Measurements from ENCODE around the gene CCDC142.
A peak's percentile ranks its signal among the peaks of the same experiment; 100 is the strongest.

Gene CCDC142

DNA sequence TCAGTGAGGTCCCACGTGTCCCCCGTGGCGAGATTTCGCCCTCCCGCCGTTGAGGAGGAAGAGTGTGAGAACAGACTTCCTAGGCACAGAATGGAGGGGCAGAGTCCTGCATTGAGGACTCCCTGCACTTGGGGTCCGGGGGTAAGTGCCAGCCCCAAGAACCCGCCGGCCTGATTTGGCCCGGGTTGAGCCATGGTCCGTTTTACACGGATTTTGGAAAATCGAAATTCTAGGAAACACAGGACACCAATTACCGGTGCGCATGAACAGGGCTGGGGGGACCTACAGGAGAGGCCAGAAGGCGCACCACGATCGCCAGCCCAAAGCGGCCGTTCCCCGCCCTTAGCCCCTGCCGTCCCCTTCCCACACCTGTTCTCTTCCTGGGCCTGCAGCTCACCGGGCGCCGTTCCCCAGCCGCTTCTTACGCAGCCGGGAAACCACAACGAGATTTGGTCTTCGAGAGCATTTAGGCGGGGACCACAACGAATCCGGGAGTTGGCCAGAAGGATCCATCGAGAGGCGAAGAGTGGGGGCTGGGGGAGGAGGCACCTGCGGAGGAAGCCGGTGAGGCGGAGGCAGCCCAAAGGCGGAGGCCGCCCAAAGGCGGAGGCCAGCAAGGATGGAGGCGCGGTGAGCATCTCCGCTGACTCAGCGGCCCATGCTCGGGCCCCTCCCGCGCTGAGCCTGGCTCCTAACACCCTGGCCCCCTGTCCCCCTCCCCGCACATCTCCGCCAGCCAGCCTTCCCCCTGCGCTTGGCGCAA is 31.0 kb upstream of the CCDC142 start:
- DNase-seq (ENCODE audit: low spot score), result no peak

DNA sequence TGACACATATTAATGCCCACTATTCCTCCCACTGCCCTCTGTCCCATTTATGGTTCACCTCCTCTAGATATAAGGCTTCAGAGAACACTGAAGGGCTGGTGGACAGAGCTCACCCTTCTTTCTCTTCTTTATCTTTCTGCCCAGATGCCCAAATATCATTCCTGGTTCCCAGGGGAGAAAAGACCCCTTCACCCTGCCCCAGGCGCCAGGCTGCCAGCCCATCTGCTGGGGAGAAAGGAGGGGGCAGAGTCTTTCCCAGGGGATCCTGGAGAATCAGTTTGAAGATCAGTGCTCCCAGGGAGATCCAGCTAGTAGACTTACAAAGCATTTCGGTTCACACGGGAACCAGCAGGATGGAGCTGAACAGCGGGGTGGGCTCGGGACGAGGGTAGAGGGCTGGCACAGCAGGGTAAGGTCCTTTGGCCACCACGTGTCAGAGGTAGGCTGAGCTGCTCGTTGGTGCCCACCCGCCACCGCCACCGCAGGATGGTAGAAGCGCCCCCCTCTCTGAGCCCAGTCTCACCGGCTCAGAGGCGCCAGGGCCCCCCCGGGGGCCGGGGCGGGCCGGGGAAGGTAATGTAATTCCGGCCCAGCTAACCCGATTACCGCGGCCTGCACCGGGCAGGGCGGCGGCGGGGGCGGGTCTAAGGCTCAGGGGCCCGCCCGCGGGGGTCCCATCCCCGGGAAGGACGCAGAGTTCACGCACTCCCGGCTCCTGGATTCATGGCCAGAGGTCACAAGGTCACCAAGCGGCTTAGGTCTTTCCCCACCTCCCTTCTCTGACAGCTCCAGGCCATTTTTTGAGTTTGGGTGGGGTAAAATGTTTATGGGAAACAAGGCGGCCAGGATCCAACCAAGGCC is 30.2 kb upstream of the CCDC142 start:
- no peak for DNase-seq (ENCODE audit: low spot score)

DNA sequence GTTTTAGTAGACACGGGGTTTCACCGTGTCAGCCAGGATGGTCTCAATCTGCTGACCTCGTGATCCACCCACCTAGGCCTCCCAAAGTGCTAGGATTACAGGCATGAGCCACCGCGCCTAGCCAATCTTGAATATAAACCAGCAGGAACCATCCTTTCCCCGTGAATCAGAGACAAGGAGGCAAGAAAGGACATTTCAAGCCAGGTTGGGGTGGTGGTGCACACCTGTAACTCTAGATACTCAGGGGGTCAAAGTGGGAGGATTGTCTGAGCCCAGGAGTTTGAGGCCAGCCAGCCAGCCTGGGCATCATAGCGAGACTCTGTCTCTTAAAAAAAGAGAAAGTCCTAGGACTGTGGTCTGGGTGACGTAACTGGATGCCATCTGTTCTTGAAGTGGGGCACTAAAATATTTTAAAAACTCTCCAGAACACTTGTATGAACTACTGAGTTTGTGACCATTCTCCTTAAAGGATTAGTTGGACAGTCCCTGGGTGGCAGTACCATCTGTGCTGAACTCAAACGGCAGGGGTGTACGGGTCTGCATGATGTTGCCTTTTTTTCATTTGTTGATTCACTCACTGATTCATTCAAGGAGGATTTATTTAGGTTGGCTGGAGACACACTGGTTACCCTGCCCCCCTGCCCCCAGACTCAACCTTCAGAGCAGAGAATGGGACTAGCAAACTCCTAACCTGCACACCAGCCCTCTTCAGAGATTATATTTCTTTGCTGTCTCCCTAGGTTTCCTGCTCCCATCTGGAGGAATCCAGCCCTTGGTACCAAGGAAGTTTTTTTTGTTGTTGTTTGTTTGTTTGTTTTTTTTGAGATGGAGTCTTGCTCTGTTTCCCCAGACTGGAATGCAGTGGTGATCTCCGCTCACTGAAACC is 28.5 kb upstream of the CCDC142 start:
- no peak for DNase-seq (ENCODE audit: low spot score)

DNA sequence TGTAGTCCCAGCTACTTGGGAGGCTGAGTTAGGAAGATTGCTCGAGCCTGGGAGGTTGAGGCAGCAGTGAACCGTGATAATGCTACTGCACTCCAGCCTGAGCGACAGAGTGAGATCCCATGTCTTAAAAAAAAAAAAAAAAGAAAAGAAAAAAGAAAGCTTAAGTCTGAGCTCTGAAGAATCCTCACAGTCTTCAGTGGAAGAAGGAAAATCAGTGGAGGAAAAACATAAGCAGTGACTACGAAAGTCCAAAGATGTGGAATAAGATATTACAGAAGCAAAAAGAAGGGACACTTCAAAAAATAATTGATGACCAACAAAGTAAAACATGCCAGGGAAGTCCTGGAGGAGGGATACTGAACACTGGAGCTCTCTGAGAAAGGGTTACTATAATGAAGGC is 27.5 kb upstream of the CCDC142 start:
- DNase-seq (ENCODE audit: low spot score), result no peak

DNA sequence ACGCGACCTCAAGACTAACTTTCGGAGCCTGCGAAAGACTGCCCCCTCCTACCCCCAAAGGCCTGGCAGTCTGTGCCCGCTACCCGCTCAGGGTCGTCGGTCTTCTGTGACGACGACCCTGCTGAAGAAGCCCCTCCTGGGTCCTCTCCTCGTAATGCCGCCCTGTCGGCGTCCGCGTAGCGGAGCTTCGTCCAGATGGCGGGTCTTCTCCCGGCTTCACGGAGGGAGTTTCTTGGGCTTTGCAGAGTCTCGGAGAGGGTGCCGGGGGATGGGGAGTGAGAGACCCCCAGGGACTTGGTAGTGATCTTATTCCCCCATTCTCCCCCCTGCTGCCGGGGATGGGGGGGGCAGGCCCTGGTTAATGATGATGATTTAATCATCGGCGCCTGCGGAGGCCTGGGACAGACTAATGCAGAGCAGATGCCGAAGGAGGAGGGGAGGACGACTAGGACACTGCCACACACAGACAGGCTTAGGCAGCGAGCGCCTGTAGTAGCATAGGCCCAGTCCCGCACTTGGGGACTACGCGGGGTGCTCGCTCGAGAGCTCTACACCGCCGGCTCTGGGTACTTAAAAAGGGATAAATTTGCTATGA is 25.2 kb upstream of the CCDC142 start:
- DNase-seq (ENCODE audit: low spot score), result no peak

DNA sequence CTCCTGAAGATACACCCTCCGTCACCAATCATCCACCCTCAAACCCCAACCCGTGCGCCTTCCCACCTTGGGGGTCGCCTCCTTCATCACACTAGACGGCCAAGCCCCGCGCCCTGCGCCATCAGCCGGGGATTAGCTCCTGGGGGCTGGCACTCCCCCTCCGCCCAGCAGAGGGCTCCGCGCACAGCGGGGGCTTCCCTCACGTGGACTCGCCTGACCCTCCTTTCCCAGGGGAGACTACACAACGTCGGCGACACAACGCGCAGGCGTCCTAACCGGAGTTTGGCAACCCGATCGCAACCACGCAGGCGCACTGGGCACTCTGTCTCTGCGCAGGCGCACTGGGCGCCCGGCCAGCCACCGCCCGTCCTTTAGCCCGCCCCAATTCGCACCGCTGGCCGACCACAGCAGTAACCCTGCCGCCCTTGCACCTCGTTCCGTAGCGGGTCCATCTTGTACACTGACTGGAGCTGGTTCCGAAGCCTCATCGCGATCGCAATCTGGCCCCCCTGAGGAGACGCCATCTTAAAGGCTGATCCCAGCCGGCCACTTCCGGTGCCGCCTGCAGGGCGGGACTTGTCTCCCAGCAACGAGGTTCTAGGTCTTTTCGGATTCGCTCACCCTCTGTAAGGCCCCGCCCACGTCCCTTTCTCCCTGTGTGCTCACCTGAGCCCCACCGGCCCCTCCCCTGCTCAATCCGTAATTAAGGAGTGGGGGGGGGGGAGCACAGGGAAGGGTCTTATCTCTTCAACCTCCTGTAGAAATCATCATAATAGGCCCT is 24.5 kb upstream of the CCDC142 start, which contains the start of gene PCGF1:
PCGF1 (minus strand) TSS at position 551 of the 781 bp plus-strand sequence; CDS start at position 524, 27 bp downstream.
- DNase-seq (ENCODE audit: low spot score), result peak; percentile 98

DNA sequence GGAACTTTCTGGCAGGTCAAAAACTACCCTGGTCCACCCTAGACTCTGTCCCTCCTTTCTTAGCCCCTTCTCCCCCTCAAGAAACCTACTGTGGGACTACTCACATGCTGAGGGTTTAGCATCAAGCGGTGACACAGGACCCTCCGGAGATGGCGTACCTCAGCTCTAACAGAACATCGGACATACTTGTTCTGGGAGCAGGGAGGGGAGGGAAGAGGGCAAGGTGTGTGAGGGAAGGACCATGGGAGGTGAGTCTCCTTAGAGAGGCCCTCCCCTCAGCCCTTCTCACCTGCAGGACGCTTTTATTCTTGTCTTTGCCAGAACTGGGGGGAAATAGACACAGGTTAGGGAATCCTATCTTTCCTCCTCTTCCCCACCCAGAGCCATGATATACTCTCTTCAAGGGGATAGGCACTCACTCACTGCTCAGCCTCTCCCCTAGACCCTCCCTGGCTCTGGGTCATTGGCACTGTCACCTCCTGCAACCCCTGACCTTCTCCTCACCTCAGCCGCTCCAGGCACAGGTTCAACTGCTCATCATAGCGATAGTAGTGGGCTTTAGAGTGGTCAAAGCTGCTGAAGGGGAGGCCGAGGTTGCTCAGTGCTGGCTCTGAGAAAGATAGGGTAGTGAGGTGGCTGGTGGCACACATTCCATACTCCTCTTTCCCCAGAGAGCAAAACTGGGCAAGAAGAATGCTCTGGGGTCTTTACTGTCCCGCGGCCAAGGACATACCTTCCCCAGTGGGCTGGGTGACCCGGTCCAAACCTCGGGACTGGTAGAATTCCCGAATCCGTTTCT is 22.8 kb upstream of the CCDC142 start:
- no peak for DNase-seq (ENCODE audit: low spot score)

DNA sequence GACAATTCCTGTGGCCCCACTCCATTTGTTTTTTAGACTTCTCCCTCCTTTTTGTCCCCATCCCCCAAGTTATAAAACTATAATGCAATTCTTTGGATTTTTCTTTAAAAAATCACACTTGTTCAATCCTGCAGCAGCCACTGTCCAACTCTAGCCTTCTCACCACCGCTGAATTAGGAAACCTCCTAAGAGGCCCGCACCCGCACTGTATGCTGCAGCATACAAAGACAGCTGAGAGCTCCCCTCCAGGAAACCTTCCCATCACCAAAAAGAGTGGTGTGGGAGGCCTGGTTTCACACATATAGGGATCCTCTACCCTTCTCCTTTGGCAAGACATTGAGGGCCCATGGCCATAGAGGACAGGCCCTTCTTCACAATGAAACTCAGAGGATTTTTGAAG is 21.8 kb upstream of the CCDC142 start:
- DNase-seq (ENCODE audit: low spot score), result no peak

DNA sequence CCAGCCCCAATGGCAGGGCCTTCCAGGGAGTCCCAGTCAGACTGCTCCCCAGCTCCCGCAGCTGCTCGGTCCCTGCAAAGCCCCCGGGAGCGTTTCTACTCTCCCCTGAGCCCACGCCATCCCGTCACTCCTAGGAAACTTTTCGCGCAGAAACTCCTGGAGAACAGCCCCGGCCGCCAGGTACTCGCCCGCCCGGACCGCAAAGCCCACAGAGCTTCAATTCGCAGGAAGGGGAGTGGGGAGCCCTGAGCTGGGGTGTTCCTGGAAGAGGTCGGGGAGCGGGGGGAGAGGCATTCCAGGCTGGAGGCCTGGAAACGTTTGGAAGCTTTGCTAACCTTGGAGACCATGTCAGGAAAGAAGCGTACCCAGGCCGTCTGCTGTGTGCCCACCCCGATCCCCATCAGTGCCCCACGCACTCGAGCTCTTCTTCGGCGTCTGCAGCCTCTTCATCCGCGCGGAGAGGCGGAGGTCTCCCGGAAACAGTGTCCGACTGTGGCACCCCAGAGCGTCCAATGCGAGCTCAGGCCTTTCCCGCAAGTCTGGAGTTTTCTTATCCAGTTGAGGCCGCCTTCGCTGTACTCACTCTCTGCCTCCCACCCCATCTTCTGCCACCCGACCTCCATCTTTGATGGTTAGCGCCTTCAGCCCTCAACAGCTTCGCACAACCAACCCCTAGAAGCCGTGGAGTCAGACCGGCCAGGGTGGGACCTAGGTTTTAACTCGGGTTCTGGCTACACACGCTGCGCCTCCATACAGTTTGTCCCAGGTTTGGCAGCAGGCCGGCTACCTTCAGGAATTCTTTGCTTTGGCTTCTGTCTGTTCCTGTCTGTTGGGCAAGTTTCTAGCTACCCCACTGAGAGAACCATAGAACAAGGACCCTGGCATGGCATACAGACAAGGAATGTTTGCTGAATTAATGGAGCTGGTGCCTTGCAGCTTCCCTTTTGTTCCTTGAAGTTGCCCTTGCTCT is 21.0 kb upstream of the CCDC142 start:
- DNase-seq (ENCODE audit: low spot score), result no peak

DNA sequence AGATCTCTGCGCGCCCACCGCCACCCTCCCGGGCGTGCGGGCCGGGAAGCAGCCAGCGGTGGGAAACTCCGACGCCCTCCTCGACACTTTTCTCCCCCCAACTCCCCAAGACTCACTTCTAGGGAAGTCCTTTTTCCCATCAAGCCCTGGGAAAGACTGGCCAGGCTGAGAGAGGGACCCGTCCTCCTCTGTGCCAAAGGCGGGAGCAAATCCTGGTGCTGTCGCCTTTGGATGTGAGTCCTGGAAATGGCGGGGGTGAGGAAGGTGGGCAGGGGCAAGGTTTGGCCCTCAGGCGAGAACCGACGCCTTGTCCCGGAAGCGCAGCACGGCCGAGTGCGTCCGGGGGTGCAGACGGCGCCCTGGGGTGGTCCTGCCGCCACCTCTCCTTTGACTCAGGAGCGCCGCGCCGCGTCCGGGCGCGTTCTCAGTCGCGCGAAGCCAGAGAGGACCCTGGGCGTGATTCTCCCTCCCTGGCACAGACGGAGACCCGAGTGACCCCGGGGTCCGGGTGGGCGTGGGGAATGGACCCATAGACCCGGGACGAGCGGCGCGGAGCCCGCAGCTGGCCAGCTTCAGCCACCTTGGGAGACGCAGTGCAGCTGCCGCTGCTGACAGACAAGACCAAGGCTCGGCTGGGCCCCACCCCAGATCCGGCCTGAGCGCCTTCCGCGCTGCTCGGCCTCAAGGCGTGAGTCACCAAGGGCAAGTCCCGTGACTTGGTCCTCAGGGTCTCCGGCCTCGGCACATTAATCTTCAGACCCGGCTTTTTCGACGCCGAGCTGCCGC is 20.1 kb upstream of the CCDC142 start:
- peak; percentile 34 for DNase-seq (ENCODE audit: low spot score)

DNA sequence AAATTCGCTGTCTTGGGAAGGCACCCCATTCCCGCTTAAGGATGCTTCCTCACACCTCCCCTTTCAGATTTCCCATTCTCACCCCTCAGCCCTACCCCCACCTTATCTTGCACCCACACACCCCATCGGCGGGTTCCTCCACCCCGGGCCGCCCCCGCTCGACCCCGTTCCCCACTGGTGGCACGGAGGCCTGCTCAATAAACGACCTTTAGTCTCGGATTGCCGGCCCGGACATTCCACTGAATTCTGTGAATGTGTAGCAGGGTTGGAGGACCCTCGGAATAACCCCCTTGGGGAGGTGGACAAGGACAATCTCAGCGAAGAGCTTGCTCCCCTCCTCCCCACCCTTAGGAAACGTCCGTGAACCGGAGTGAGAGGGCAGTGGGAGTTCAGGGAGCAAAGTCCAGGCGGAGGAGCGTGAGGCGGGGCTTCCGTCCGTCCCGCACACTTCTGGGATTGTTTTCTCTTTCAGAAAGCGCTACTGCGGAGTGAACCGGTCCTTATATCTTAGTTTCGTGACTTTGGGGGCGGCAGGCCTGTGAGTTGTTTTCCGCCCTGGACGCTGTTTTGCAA is 19.4 kb upstream of the CCDC142 start:
- DNase-seq (ENCODE audit: low spot score), result no peak

DNA sequence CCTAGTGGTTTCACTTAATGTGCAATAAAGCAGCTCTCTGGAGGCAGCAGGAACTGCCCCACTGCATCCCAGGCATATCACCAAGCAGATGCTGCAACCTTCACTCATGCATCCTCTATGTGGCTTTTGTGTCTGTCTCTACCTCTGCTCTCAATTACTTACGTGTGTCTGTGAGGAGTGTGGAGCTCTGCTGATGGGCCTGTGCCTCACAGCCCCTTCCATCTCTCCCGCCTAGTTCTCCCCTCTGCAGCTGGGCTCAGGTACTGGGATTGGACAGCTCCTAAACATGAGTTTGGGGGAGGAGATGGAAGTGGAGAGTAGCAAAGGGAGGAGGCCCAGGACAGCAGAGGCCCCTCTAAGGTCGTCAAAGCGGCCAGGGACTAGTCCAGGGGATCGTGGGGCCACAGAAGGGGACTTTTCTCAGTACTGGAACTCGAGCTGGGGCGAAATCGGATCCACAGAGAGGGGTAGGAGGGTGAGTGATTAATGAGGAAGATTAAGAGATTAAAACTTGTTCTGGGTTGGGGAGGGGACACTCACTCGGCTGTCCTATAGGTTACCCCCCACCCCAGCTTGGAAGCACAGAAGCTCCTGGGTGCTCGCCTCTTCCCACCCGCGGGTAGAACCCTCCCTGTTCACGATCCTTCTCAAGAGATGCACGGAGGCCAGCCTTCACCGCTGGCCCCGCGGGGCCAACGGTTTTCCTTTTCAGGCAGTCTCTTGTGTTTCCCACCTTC is 18.7 kb upstream of the CCDC142 start:
- no peak for DNase-seq (ENCODE audit: low spot score)

DNA sequence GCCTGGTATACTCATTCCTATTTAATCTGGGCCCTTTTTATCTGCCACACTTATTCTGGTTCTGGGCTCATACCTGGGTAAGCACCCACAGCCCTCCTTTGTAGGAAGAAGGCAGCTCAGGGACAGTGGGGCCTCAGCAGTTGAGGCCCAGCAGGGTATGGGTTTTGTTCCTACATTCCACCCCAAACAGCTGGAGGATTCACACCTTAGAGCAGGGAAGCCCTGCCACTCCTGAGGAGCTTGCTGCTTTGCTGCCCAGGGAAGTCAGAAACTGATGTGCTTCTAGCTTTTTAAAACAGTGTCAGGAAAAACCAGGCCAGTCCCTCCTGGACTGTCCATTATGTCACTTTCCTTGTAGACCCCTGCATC is 17.8 kb upstream of the CCDC142 start:
- DNase-seq (ENCODE audit: low spot score), result no peak

DNA sequence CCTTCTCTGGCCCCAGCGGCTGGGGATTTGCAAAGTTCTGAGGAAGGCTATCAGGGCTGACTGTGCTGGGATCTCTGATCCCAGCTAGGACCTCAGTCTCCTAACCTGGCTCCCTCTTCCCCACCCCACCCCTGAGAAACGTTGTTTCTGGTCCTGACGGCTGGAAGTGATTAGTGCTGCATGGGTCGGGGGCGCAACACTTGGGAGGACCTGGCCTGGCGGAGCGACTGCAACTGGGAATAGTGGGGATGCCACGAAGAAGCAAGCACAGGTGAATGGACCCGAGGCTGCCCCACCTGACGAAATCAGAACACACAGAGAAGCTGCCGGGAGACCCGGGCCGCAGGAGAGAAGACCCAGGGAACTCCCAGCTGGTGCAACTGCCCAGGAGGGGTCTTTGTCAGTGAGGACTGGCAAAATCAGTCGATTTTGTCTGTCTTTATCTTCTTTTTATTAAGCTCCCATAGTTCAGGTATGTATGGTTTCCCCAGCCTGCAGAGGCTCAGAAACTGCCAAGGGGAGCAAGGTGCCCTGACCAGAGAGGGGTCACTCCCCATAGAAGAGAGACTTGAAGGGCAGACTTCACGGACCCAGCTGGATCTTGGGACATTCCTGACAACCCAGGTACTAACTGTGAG is 17.3 kb upstream of the CCDC142 start:
- no peak for DNase-seq (ENCODE audit: low spot score)

DNA sequence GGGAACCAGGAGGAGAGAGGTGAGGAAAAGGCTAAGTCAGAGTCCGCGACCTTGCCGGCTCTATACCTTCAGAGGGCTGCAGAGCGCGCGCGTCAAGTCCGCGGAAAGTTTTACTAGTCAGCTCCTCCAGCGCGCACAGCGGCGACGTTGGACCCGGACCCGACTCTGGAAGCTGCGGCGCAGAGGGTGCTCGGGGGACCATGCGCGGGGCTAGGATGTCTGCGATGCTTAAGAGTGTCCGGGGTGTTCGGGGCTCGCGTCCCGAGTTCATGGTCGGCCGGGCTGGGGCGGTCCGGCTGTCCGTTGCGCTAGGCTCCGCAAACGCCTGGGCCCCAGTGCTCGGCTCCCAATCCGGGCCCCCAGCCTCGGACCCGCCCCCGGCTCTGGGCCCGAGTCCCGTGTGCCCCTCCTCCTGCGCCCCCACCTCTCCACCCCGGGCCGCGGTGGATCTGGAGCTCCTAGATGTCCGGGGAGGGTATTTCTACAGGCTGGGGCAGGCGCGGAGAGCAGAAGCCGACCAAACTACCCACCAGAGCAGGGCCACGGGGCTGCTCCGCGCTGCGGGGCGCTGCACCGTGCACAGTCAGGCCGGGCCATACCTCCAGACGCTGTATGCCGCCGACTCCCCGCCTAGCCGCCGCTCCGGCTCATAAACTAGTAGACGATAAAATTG is 16.6 kb upstream of the CCDC142 start, which contains the start of gene LBX2:
LBX2 (minus strand) TSS at position 337 of the 673 bp plus-strand sequence; CDS start at position 271, 66 bp downstream.
- no peak for DNase-seq (ENCODE audit: low spot score)
